HG03159 (cell line): ENCODE measurements around the gene WDFY1.

Experiments used
- ATAC-seq: cut with Tn5 transposase; IDR thresholded peaks from one replicate; pipeline ENCODE4 v1.9.1; 2021; ENCODE audit warnings: mild to moderate bottlenecking, moderate library complexity; ENCODE audit not compliant: unreplicated experiment

WDFY1 gene

DNA sequence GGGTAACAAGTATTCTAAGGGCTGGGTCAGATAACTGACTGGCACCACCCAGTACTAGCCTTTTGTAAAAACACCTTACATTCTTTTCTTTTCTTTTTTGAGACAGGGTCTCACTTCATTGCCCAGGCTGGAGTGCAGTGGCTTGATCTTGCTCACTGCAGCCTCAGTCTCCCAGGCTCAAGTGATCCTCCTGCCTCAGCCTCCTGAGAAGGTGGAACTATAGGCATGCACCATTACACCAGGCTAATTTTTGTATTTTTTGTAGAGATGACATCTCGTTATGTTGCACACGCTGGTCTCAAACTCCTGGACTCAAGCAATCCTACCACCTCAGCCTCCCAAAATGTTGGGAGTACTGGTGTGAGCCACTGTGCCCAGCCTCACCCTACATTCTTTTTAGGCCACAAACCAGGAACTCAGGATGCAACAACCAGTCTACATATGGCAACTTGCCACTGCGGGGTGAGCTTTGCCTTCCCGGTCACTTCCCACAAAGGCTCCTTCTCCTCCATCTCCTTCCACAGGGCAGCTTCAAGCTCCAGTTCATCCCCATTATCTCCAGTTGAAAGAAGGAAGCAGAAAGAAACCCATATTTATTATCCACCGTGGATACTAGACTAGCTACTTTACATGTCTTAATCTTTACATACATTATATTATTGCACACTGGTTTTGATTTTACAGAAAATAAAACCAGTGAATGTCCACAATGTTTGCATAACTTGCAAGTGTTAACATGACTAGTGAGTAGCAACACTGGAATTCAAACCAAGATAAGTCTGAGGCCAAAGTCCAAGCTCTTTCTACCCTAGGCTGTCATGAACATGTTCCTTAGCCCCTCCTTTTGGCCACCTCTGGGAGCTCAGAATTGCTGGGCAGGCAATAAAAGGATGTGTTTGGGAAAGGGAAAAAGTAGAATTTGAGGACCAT is 84.1 kb downstream of the WDFY1 start:
- no peak for ATAC-seq

- no peak for ATAC-seq
These were observed 86.1 kb downstream of the WDFY1 start for GRCh38 chr2:223859070-223859469.

GRCh38 chr2:223856584-223856983 is 88.6 kb downstream of the WDFY1 start:
- no peak for ATAC-seq

DNA sequence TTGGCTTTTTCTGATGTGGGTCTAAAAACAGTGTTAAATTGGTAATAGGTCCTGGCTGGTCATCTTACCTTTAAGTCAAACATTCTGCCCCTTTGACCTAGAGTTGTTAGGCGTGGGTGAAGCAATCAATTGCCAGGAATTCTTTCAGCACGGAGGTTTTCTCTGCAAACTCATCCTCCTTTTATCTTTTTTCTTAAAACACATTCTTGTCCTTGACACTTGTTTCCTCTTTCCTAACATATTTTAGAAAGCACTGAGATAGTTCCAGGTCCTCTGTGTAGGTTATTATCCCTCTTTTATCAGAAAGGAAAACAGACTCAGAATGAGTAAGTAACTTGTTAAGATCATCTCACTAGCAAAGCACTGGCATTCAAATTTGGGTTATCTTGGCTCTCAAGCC is 89.1 kb downstream of the WDFY1 start:
- ATAC-seq, result no peak

DNA sequence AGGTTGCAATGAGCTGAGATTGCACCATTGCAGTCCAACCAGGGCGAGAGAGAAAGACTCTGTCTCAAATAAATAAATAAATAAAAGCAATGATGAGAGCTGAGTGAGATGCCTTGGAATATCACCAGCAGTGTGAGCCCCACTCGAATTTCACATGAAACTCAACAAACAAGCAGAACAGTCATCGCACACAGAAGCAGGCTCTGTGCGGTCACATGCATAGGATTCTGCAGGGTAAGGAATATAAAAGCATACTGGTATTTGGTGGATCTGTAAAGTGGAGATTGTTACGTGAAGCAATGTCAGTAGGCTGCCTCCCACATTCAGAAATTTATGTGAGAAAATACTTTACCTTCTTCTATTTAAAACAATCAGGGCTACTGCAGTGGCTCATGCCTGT is 89.7 kb downstream of the WDFY1 start:
- no peak for ATAC-seq

- ATAC-seq, result no peak
These were observed 90.4 kb downstream of the WDFY1 start for GRCh38 chr2:223854741-223855140.

GRCh38 chr2:223853425-223853837 is 91.7 kb downstream of the WDFY1 start:
- no peak for ATAC-seq

DNA sequence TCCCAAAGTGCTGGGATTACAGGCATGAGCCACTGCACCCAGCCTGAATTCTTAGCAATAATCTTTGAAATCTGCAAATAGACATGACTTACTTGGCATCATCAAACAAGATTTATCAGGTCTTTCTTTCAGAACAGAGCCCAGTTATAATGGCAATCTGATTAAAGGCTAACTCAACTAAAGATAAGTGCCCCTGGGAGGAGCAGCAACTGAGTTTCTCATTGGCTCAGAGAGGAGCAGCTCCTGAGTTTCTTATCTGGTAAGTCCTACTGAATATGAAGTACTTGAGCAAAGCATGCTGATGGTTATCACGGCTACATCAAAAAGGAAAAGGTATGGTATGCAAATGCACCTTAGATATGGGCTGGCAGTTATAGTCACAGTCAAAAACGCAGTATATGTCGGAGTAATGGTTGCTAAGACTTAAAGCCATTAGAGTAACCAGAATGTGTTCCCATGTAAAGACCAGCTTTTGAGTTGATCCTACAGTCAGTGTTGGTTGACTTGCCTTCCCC is 92.8 kb downstream of the WDFY1 start:
- ATAC-seq, result no peak

- no peak for ATAC-seq
These were observed 97.7 kb downstream of the WDFY1 start for GRCh38 chr2:223847410-223847809.

- ATAC-seq, result no peak
These were observed 98.6 kb downstream of the WDFY1 start for GRCh38 chr2:223846515-223846914.

GRCh38 chr2:223841436-223842190 is 103.5 kb downstream of the WDFY1 start:
- ATAC-seq, result no peak

- ATAC-seq, result peak; percentile 61
These were observed 107.7 kb downstream of the WDFY1 start, which contains the start of gene AP1S3 for GRCh38 chr2:223837287-223838061. AP1S3 (minus strand) TSS chr2:223837582; CDS start chr2:223837450, 132 bp downstream.

DNA sequence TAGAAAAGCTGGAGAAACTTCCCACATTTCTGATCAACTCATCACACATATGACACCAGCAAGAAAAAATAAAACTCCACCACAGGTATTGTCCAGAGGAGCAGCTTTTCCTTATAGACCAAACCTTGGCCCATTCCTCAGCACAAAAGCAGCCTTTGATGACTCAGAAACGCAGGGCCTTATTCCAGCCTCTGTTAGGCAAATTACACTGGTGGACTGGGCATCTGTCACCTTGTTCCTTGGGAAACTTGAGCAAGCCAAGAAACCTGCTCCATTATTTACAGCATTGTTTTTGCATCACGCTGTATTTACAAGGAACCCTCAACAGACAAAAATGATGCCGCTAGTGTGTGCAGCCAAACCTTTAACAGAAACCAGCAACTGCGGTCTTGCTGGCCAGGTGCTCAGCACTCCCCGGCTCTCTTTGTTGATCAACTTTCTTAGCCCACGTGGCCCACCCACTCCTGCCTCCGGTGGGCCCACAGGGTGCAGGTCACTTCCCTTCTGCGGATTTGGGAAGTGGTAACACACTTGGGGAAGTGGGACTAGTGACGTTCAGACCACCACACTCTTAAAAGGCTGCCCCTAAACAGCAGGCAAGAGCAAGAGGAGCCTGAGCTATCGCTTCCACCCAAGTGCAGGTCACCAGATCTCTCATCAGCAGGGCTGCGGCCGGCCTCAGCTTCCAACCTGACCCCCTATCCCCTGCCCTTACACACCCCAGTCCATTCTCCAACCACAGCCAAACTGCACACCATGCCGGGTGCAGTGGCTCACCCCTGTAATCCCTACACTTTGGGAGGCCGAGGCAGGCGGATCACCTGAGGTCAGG is 109.2 kb downstream of the WDFY1 start:
- peak; percentile 66 for ATAC-seq

DNA sequence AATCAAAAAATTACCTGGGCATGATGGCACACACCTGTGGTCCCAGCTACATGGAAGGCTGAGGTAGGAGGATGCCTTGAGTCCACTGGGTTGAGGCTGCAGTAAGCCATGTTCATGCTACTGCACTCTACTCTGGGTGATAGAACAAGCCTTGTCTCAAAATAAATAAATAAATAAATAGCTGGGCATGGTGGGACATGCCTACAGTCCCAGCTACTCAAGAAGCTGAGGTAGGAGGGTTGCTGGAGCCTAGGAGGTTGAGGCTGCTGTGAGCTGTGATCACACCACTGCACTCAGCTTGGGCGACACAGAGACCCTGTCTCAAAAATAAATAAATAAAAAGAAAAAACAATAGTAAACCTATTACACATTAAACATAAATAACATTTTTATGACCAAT is 110.7 kb downstream of the WDFY1 start:
- no peak for ATAC-seq

- ATAC-seq, result no peak
These were observed 112.8 kb downstream of the WDFY1 start for GRCh38 chr2:223832241-223832903.

- ATAC-seq, result no peak
These were observed 116.0 kb downstream of the WDFY1 start for GRCh38 chr2:223829128-223829527.

DNA sequence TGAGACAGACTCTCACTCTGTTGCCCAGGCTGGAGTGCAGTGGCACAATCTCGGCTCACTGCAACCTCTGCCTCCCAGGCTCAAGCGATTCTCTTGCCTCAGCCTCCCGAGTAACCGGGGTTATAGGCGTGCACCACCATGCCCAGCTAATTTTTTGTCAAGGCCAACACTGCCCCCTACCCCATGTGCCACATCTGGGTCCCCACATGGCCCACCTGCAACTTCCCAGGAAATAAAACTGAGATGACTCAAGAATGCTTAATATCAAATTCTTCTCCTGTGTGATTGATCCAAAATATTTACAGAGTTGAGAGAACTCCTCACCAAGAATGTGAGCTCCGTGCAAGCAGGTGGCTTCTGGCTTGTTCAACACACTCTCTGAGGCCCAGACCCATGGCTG is 116.8 kb downstream of the WDFY1 start:
- no peak for ATAC-seq

DNA sequence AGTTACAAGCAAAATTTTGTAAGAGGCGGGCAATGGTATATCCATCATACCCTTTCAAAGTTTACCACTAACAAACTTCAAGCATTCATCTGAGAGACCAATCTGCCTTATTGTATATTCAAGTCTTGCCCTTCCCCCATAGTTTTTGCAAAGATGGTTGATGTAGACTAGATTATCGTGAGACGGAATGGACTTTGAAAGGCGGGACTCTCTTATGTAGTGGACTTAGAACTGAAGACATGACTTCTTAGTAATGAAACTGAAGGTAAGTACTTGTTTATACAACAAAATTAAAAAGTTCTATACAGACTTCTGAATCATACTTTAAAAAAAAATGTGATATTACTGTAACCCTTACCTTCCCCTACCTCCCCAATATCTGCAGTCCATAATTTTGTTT is 118.1 kb downstream of the WDFY1 start:
- ATAC-seq, result no peak
